ENCODE measurements around the gene SAC3D1.

DNA sequence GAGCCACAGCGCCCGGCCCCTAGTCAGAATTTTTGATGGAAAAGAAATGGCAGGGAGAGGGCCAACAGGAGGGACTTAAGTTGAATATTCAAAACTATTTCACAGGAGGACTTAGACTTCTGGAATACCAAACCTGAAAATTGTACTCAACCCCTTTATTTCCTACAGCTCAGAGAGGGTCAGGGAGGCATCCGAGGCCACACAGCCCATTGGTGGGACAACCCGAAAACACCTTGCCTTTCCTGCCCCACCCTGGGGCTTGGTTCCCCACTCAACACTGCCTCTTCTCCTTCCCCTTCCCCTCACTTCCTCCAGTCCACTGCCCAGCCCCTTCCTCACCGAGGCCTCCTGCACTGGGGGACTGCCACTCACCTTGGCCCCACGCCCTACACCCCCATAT is 16.0 kb downstream of the SAC3D1 start:
- TF ChIP-seq, protein P1, sequence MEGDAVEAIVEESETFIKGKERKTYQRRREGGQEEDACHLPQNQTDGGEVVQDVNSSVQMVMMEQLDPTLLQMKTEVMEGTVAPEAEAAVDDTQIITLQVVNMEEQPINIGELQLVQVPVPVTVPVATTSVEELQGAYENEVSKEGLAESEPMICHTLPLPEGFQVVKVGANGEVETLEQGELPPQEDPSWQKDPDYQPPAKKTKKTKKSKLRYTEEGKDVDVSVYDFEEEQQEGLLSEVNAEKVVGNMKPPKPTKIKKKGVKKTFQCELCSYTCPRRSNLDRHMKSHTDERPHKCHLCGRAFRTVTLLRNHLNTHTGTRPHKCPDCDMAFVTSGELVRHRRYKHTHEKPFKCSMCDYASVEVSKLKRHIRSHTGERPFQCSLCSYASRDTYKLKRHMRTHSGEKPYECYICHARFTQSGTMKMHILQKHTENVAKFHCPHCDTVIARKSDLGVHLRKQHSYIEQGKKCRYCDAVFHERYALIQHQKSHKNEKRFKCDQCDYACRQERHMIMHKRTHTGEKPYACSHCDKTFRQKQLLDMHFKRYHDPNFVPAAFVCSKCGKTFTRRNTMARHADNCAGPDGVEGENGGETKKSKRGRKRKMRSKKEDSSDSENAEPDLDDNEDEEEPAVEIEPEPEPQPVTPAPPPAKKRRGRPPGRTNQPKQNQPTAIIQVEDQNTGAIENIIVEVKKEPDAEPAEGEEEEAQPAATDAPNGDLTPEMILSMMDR (IDR thresholded peaks at IDR 0.05), result no peak
- TF ChIP-seq POLR2A (IDR thresholded peaks at IDR 0.05), result no peak

Data from prostate gland (tissue), 2 donors.